HFF-Myc (cell line): ENCODE measurements around the gene RUFY4.

Experiments used
- DNase-seq: peaks from one replicate; pipeline ENCODE4 v3.0.0-alpha.2; 2011; ENCODE audit warnings: low read depth; ENCODE audit errors: extremely low read depth
- H3K4me3 ChIP-seq: replicated peaks from 2 replicates; pipeline ENCODE4 v1.5.1; 2011; ENCODE audit warnings: low read depth, mild to moderate bottlenecking, control low read depth, low read length
- TF ChIP-seq, protein P1 (sequence below): IDR thresholded peaks from 2 replicates; pipeline ENCODE4 v1.5.1; 2012; ENCODE audit warnings: mild to moderate bottlenecking, low read depth, low read length, control low read depth; ENCODE audit errors: missing control alignments

Gene RUFY4

GRCh38 chr2:218123986-218124385 is 54.9 kb downstream of the RUFY4 start:
- H3K4me3 ChIP-seq = no peak overlapping the region
- no peak for DNase-seq
- TF ChIP-seq, protein P1, sequence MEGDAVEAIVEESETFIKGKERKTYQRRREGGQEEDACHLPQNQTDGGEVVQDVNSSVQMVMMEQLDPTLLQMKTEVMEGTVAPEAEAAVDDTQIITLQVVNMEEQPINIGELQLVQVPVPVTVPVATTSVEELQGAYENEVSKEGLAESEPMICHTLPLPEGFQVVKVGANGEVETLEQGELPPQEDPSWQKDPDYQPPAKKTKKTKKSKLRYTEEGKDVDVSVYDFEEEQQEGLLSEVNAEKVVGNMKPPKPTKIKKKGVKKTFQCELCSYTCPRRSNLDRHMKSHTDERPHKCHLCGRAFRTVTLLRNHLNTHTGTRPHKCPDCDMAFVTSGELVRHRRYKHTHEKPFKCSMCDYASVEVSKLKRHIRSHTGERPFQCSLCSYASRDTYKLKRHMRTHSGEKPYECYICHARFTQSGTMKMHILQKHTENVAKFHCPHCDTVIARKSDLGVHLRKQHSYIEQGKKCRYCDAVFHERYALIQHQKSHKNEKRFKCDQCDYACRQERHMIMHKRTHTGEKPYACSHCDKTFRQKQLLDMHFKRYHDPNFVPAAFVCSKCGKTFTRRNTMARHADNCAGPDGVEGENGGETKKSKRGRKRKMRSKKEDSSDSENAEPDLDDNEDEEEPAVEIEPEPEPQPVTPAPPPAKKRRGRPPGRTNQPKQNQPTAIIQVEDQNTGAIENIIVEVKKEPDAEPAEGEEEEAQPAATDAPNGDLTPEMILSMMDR = no peak

- DNase-seq = no peak
- TF ChIP-seq, protein P1 = no peak
- no peak overlapping the region for H3K4me3 ChIP-seq
Measured at GRCh38 chr2:218125095-218125494, 56.0 kb downstream of the RUFY4 start.

GRCh38 chr2:218125626-218126080 is 56.6 kb downstream of the RUFY4 start, which contains the start of gene CXCR2:
Gene CXCR2 (plus strand): TSS chr2:218126028. CDS start chr2:218134802, 8,774 bp downstream.
- no peak for DNase-seq
- TF ChIP-seq, protein P1 = no peak
- H3K4me3 ChIP-seq = no peak within 1 kb of the TSS

DNA sequence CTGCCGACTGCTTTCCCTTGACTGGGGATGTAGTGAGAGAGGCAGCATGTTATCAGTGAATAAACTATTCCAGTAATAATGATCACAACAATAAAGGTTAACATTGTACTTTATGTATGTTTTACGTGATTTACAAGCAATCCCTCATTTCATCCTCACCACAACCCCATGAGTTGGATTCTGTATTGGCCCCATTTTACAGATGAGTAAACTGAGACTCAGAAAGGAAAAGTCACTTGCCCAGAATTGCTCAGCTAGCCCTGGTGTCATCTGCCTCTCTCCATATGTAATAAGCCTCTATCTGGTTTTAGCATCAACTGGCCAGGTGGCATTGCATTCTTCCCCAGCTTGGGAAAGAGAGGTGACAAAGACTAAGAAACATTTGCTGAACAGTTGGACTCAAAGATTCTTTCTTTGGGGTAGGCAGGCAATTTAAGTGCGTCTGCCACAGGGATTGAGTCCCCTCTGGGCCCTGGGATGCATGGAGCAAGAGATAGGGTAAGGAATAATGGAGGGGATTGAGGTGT is 58.9 kb downstream of the RUFY4 start:
- no peak overlapping the region for H3K4me3 ChIP-seq
- TF ChIP-seq, protein P1 = no peak
- no peak for DNase-seq

DNA sequence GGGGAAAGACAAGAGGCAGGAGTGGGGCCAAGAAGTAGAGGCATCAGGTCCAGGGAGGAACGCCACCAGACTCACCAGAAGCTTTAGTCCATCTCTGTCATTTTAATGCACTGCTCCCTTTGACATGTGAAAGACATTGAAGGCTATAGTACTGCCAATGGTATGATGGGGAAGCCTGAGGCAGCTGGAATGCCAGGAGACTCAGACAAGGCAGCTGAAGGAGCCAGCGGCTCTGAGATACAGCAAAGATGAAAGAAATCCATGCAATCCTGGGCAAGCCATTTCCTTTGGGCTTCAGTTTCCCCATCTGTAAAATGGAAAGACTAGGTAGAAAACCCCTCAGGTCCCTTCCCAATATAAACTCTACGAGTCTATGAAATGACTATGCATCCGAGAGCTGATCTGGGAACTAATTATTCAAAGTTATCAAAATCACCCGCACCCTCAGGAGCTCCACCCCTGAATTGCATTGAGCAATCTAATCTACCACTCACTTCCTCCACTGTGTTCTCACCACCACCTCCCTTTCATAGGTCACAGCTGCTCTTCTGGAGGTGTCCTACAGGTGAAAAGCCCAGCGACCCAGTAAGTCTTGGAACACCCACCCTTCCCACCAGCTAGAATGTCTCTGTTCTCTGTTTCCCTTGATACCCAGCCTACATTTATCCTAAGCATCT is 59.9 kb downstream of the RUFY4 start:
- H3K4me3 ChIP-seq = no peak overlapping the region
- no peak for DNase-seq
- TF ChIP-seq, protein P1 = no peak

GRCh38 chr2:218129458-218130135 is 60.5 kb downstream of the RUFY4 start:
- DNase-seq = no peak
- no peak overlapping the region for H3K4me3 ChIP-seq
- TF ChIP-seq, protein P1 = no peak
